HEK293T (cell line): ENCODE data around the gene KCNQ5.

Source experiments
- ARNT ChIP-seq: fragments of 450-650 bp; IDR thresholded peaks from 2 replicates; pipeline ENCODE4 v1.6.1; 2017; ENCODE audit warnings: mild to moderate bottlenecking
- BHLHE40 ChIP-seq: fragments of 450-650 bp; IDR thresholded peaks from 2 replicates; pipeline ENCODE4 v1.6.1; 2016; ENCODE audit warnings: mild to moderate bottlenecking, moderate library complexity, borderline replicate concordance
- CTBP1 ChIP-seq: fragments of 450-650 bp; IDR thresholded peaks from 2 replicates; pipeline ENCODE4 v1.6.1; 2016; ENCODE audit warnings: borderline replicate concordance
- ELF4 ChIP-seq: fragments of 450-650 bp; IDR thresholded peaks from 2 replicates; pipeline ENCODE4 v1.6.1; 2017; ENCODE audit warnings: antibody characterized with exemption
- FOXM1 ChIP-seq: fragments of 450-650 bp; IDR thresholded peaks from 2 replicates; pipeline ENCODE4 v1.6.1; 2017; ENCODE audit warnings: mild to moderate bottlenecking, borderline replicate concordance
- HDGF ChIP-seq: fragments of 450-650 bp; IDR thresholded peaks from 2 replicates; pipeline ENCODE4 v1.6.1; 2017; ENCODE audit warnings: antibody characterized with exemption, borderline replicate concordance
- NFRKB ChIP-seq: fragments of 450-650 bp; IDR thresholded peaks from 2 replicates; pipeline ENCODE4 v1.6.1; 2016; ENCODE audit warnings: mild to moderate bottlenecking, moderate library complexity
- SUZ12 ChIP-seq: fragments of 450-650 bp; IDR thresholded peaks from 2 replicates; pipeline ENCODE4 v1.6.1; 2016; ENCODE audit warnings: mild to moderate bottlenecking
- ZNF384 ChIP-seq: fragments of 450-650 bp; IDR thresholded peaks from 2 replicates; pipeline ENCODE4 v1.6.1; 2016

DNA sequence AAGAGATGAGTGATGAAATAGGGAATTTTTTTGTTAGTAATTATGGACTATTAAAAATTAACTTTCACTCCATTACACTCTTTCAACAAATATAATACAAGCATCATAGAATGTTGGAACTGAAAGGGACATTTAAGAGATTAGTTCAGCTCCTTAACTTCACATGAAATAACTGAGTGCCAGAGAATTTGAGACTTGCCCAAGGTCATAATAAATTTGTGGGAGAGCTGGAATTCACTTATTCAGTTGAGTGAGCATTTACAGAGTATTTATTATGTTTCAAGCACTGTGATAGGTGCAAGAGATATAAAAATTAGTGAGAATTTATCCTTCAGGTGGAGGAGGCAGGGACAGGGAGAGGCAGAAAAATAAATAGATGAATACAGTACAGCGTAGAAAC, 154.6 kb downstream of the KCNQ5 start:
- no peak for TF ChIP-seq CTBP1
- no peak for TF ChIP-seq HDGF
- no peak for TF ChIP-seq ELF4
- TF ChIP-seq SUZ12 = no peak
- no peak for TF ChIP-seq FOXM1
- no peak for TF ChIP-seq ARNT
- TF ChIP-seq BHLHE40 = no peak
- no peak for TF ChIP-seq NFRKB
- no peak for TF ChIP-seq ZNF384
